HepG2 (cell line): ENCODE results near the gene TMEM19. TPM values are rescaled to one million over a fixed set of nuclear protein-coding genes. Genes with fewer than 3 reads are reported as not detected.

ENCODE experiments used
- ARNT ChIP-seq: fragments of 450-650 bp; IDR thresholded peaks from 2 replicates; pipeline ENCODE4 v1.6.1; 2017
- ATAD3A ChIP-seq: sonication (generic); formaldehyde crosslinking; IDR thresholded peaks from 2 replicates; pipeline ENCODE4 v1.4.0; 2020; ENCODE audit warnings: missing genetic modification reagents
- DNMT1 ChIP-seq: sonication (generic); formaldehyde crosslinking; IDR thresholded peaks from 2 replicates; pipeline ENCODE4 v1.5.1; 2020; ENCODE audit warnings: mild to moderate bottlenecking, missing genetic modification reagents
- IRF2 ChIP-seq: IDR thresholded peaks from 2 replicates; pipeline ENCODE4 v1.6.1; 2018; ENCODE audit warnings: missing genetic modification reagents, missing compliant biosample characterization
- ISX ChIP-seq: sonication (generic); formaldehyde crosslinking; conservative IDR thresholded peaks from 2 replicates; pipeline ENCODE4 v1.5.0; 2020; ENCODE audit warnings: missing genetic modification reagents
- LCORL ChIP-seq, 2 experiments: fragments of 450-650 bp in 1 of 2; sonication (generic) in 1 of 2; formaldehyde crosslinking in 1 of 2; IDR thresholded peaks; 2 replicates each; pipeline versions ENCODE4 v1.5.0 to v1.6.1; 2017 to 2020; ENCODE audit warnings: antibody characterized with exemption in 1 of 2, missing genetic modification reagents in 1 of 2
- NBN ChIP-seq: fragments of 450-650 bp; conservative IDR thresholded peaks from 2 replicates; pipeline ENCODE4 v1.6.1; 2017
- NFIB ChIP-seq: sonication (generic); formaldehyde crosslinking; IDR thresholded peaks from 2 replicates; pipeline ENCODE4 v1.9.0; 2021; ENCODE audit warnings: missing genetic modification reagents, mild to moderate bottlenecking, borderline replicate concordance
- NRL ChIP-seq: sonication (generic); formaldehyde crosslinking; IDR thresholded peaks from 2 replicates; pipeline ENCODE4 v1.5.0; 2020; ENCODE audit warnings: missing genetic modification reagents, mild to moderate bottlenecking, moderate library complexity, borderline replicate concordance
- PAWR ChIP-seq: sonication (generic); formaldehyde crosslinking; IDR thresholded peaks from 2 replicates; pipeline ENCODE4 v1.4.0; 2020; ENCODE audit warnings: missing genetic modification reagents, mild to moderate bottlenecking, borderline replicate concordance
- SCMH1 ChIP-seq: sonication (generic); formaldehyde crosslinking; IDR thresholded peaks from 2 replicates; pipeline ENCODE4 v1.9.0; 2021; ENCODE audit warnings: missing genetic modification reagents, mild to moderate bottlenecking, borderline replicate concordance
- TCF7L2 ChIP-seq: IDR thresholded peaks from 2 replicates; pipeline ENCODE4 v1.6.1; 2011; ENCODE audit warnings: mild to moderate bottlenecking, low read depth, low read length, moderate library complexity
- TFDP2 ChIP-seq: sonication (generic); formaldehyde crosslinking; IDR thresholded peaks from 2 replicates; pipeline ENCODE4 v1.4.0; 2020; ENCODE audit warnings: missing genetic modification reagents
- THAP11 ChIP-seq: IDR thresholded peaks from 2 replicates; pipeline ENCODE4 v1.6.1; 2016; ENCODE audit warnings: missing biosample characterization, missing genetic modification reagents
- ZBED4 ChIP-seq: sonication (generic); formaldehyde crosslinking; IDR thresholded peaks from 2 replicates; pipeline ENCODE4 v1.4.0; 2020; ENCODE audit warnings: missing genetic modification reagents, borderline replicate concordance
- ZNF709 ChIP-seq: sonication (generic); formaldehyde crosslinking; IDR thresholded peaks from 2 replicates; pipeline ENCODE4 v1.5.0; 2020; ENCODE audit warnings: mild to moderate bottlenecking, missing genetic modification reagents
- ZXDC ChIP-seq: sonication (generic); formaldehyde crosslinking; IDR thresholded peaks from 2 replicates; pipeline ENCODE4 v1.5.0; 2020; ENCODE audit warnings: mild to moderate bottlenecking, missing genetic modification reagents
- polyA plus RNA-seq, 8 experiments: library from polyadenylated mRNA; depleted of rRNA in 3 of 8; stranded (reverse) in 7 of 8; unstranded in 1 of 8; fragments of >200 nt; fragmentation: Illumina TruSeq in 4 of 8; extraction: Trizol in 4 of 8; gene quantifications; 2 replicates each; pipeline versions ENCODE4 v1.2.1 to v1.2.3, GENCODE V29; 2011 to 2016; ENCODE audit warnings: low read depth in 4 of 8, missing spikeins in 1 of 8, mixed read lengths in 1 of 8; ENCODE audit not compliant: insufficient read depth in 1 of 8
- total RNA-seq, 5 experiments: library from RNA; depleted of rRNA; stranded (reverse); fragments of >200 nt; fragmentation: Illumina TruSeq; extraction: Trizol; gene quantifications; 2 replicates each; pipeline ENCODE4 v1.2.3, GENCODE V29; 2016; ENCODE audit warnings: low read depth in 1 of 5

Gene TMEM19
- total and polyA plus RNA-seq, 2 of the 13 experiments (the other 11 are each of a cell fraction or from before 2014, with no cell fraction given): 16.9 to 22.5 TPM

GRCh38 chr12:71662849-71663560, 22.9 kb upstream of the TMEM19 start (continued):
- TF ChIP-seq ZBED4 (CRISPR knock-in tag) (no peak), ZNF709 (CRISPR knock-in tag) (peak; percentile 22; the same call in 1 of the 2 replicates), ATAD3A (CRISPR knock-in tag) (no peak), NBN (no peak), ARNT (no peak), IRF2 (CRISPR knock-in tag) (0 out of 2 replicates have a peak, but pooled peaks have one; percentile 3), TFDP2 (CRISPR knock-in tag) (no peak), LCORL (IDR thresholded peaks at IDR 0.05) (no peak), LCORL (CRISPR knock-in tag; IDR thresholded peaks at IDR 0.05) (peak; percentile 37; the same call in 1 of the 2 replicates), SCMH1 (no peak), PAWR (CRISPR knock-in tag) (no peak), NFIB (CRISPR knock-in tag) (no peak), THAP11 (CRISPR knock-in tag) (no peak), TCF7L2 (no peak), NRL (CRISPR knock-in tag) (no peak; the same call in 1 of the 2 replicates), ZXDC (CRISPR knock-in tag) (no peak), DNMT1 (no peak), ISX (CRISPR knock-in tag) (peak; percentile 5; the same call in 1 of the 2 replicates)
